BE2C (cell line): Measurements from ENCODE around the gene PDE5A.

Experiments
- DNase-seq: peaks from one replicate; pipeline ENCODE4 v3.0.0-alpha.2; 2020
- H3K27me3 ChIP-seq: fragments of 250-450 bp; sonication (Bioruptor Pico); 2 replicates; pipeline ENCODE4 v1.5.1; 2020; ENCODE audit warnings: mild to moderate bottlenecking
- H3K36me3 ChIP-seq: fragments of 250-450 bp; sonication (Bioruptor Pico); 2 replicates; pipeline ENCODE4 v1.5.1; 2020; ENCODE audit warnings: mild to moderate bottlenecking
- H3K4me1 ChIP-seq: fragments of 250-450 bp; sonication (Bioruptor Pico); 2 replicates; pipeline ENCODE4 v1.5.1; 2020
- H3K4me3 ChIP-seq: 2 replicates; pipeline ENCODE4 v1.5.1; 2011; ENCODE audit warnings: low read depth, low read length
- H3K9me3 ChIP-seq: fragments of 250-450 bp; sonication (Bioruptor Pico); 2 replicates; pipeline ENCODE4 v1.5.1; 2020
- CTCF ChIP-seq: IDR thresholded peaks from 2 replicates; pipeline ENCODE4 v1.5.1; 2012; ENCODE audit warnings: mild to moderate bottlenecking, low read depth, low read length

PDE5A gene

DNA sequence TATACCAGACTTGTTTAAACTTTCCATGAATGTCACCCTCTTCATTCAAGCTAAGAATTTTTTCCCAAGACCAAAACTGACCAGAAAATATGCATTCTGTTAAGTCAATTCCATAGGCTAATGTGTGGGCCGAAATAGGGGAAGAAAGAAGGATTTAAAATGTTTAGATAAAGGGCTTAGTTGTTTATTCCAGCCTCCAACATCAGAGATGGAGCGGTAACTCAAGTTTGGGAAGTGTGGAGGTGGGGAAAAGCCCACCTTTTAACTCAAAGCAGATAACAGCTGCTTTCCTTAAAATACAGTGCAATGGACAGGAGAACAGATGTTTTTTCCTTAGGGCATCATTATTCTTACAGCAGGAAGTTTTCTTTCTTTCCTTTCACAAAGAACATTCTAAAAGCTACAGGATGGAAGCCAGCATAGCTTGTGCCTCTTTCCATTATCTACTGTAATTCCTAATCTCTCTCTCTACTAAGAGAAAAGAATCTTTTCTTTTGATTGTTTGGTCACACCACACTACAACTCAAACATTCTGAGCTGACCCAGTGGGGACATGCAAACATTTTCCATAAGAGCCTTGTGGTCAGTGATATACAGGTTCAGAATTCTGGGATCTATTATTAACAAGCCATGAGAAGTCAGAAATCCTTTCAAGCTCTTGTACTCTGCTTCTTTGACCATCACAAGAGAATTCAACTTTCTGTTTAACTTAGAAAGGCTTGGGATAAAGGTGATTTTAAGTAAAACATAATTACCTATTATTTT lies 101.6 kb downstream of the PDE5A start:
- TF ChIP-seq CTCF: no peak
- Histone ChIP-seq H3K4me3 (no peak overlapping the region), H3K36me3 (no peaks in the 10 kb centered on the region), H3K27me3 (no peaks in the 10 kb centered on the region), H3K9me3 (no peaks in the 10 kb centered on the region), H3K4me1 (no peaks in the 10 kb centered on the region)
- DNase-seq: no peak

DNA sequence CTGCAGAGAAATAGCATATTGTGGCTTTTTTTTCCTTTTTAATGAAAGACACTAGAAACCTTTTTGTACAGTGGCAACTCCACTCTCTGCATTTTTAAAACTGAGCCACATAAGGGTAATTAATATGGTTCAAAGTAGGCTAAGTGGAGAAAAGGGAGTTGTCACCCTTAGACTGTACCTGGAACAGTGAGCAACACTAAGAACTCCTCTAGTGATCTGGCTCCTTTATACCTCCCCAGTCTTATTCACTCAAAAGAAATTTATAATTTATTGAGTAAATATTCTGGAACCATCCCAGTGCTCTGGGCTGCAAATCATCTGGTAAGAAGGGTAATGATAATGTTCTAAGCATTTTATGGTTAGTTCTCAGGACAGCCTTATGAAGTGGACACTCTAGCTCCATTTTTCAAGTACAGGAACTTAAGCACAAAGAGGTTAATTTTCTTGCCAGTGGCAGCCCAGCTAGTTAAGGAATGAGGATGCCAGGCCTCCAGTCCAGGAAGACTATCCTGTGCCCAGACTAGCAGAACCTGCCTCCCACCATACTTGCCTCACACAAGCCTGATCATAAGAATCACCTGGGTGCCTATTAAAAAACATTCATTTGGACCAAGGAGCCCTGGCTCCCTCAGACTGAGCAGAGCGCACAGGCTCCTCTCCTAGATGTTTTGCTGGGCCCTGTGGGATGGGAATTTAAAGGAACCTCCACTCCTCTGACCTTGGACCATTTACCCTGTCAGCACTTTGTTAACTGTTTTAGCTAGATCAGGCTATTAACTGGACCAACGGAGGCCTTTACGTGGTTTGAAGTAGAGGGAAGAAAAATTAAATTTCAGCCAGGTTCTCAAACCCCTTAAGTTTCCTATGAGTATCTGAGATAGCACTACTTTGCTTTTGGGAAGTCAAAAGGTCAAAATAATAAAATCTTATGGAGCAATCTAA lies 102.6 kb downstream of the PDE5A start:
- DNase-seq: no peak

DNA sequence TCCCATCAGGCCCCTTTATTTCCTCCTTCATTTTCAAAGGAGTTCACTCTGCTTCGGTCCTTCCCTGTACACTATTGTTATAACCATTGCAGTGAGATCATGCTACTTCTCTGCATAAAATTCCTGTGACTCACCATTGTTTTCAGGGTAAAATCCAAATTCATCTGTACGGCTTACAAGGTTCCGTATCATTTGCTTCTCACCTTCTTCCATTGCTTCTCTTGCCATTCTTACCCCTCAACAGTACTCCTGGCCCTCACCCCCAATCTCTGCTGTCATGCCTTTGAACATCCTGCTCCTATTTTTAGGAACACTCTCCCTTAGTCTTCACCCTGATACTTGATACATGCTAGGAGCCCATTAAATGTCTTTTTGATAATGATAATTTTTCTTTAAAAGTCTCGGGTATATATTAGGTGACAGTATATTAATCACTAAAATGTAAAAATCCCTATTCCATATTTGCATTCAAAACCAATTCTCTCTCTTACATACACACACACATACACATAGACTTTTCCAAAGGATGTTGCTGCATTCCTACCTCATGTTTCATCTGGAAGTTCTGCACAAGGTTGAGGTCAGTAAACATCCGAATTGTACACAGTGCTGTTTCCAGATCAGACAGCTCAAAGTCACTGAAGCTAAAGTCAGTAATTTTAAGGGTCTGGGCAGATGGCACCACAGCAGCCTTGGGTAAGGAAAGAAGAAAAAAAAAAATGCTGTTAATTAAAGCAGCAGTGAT lies 103.4 kb downstream of the PDE5A start:
- TF ChIP-seq CTCF: no peak
- Histone ChIP-seq H3K4me3 (no peak overlapping the region), H3K36me3 (no peaks in the 10 kb centered on the region), H3K9me3 (no peaks in the 10 kb centered on the region), H3K4me1 (no peaks in the 10 kb centered on the region), H3K27me3 (no peaks in the 10 kb centered on the region)
- DNase-seq: no peak

More for the DNA sequence above, 102.6 kb downstream of the PDE5A start:
- no peaks in the 10 kb centered on the region for H3K4me1 ChIP-seq
- no peak overlapping the region for H3K4me3 ChIP-seq
- H3K27me3 ChIP-seq: no peaks in the 10 kb centered on the region
- no peaks in the 10 kb centered on the region for H3K36me3 ChIP-seq
- no peak for TF ChIP-seq CTCF
- H3K9me3 ChIP-seq: no peaks in the 10 kb centered on the region

DNA sequence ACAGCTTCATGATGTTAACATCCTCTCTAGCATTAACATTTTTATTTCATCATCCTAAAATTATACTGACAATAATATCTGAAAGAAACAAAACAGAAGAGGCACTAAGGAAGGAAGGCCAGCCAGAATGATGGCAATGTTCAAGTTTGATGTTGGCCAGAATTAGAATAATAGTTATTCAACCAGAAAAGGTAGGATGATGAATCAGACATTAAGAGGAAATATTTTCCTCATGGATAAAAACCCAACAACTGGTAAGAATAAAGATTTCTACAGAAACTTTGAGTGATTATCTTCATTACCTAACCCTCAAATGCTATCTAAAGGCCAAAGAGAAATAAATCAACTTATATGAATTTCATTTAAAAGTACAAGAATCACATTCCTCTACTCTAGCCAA lies 105.2 kb downstream of the PDE5A start:
- no peaks in the 10 kb centered on the region for H3K4me1 ChIP-seq
- H3K9me3 ChIP-seq: no peaks in the 10 kb centered on the region
- no peaks in the 10 kb centered on the region for H3K27me3 ChIP-seq
- no peak for TF ChIP-seq CTCF
- no peaks in the 10 kb centered on the region for H3K36me3 ChIP-seq
- DNase-seq: no peak
- H3K4me3 ChIP-seq: no peak overlapping the region

DNA sequence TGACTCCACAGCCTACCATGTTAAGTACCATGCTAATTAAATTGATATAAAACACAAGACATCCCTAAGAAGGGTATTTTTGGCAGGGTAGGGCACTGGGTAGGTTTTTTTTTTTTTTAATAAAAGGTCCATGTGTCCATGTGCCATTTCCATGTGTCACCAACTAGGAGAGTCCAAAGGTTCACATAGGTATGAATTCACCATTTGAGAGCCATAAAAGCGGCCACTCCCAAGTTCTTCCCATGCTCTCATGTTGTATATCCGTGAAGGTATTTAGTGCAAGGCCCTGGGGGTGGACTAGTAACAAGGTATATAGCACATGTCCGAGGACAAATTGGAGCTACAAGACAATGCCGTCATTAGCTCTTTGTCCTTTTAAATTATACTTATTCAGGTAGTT lies 107.3 kb downstream of the PDE5A start:
- Histone ChIP-seq H3K9me3 (no peaks in the 10 kb centered on the region), H3K27me3 (no peaks in the 10 kb centered on the region), H3K4me3 (no peak overlapping the region), H3K4me1 (no peaks in the 10 kb centered on the region), H3K36me3 (no peaks in the 10 kb centered on the region; the same call in 1 of the 2 replicates)
- TF ChIP-seq CTCF: no peak
- no peak for DNase-seq
